Stimulated activated CD8-positive, alpha-beta memory T cell treated with anti-CD3 and anti-CD28 coated beads, Interleukin-12 subunit alpha, Interleukin-12 subunit beta, amount 100 ng/mL, for 1 hour (primary cell): ENCODE measurements around the gene CDSN.
"Not testable (repeated sequence)": the region's sequence is repeated elsewhere in the genome, so short reads cannot be mapped to it uniquely, and the experiment has no call there.

Experiments used
- DNase-seq: peaks from one replicate; pipeline ENCODE4 v3.0.0-alpha.2; 2020; ENCODE audit warnings: low read depth

The CDSN gene

GRCh38 chr6:31081872-31082271, 38.4 kb downstream of the CDSN start:
- DNase-seq, result no peak

- peak; percentile 54 for DNase-seq
These were observed 40.5 kb downstream of the CDSN start for GRCh38 chr6:31079656-31080261.

GRCh38 chr6:31076611-31077010, 43.6 kb downstream of the CDSN start:
- no peak for DNase-seq

GRCh38 chr6:31075528-31075927, 44.7 kb downstream of the CDSN start:
- DNase-seq, result no peak

- no peak for DNase-seq
These were observed 45.8 kb downstream of the CDSN start for GRCh38 chr6:31074401-31074800.

- no peak for DNase-seq
These were observed 49.5 kb downstream of the CDSN start for GRCh38 chr6:31070711-31071197.

GRCh38 chr6:31068669-31069340, 51.4 kb downstream of the CDSN start:
- DNase-seq, result peak; percentile 36

GRCh38 chr6:31067891-31068668, 52.2 kb downstream of the CDSN start:
- not testable (repeated sequence) for DNase-seq

GRCh38 chr6:31067028-31067427, 53.2 kb downstream of the CDSN start:
- DNase-seq, result not testable (repeated sequence)

GRCh38 chr6:31065556-31065955, 54.7 kb downstream of the CDSN start:
- no peak for DNase-seq
